HG03064 (cell line): ENCODE results near the gene SGCB.

Experiments
- ATAC-seq: cut with Tn5 transposase; IDR thresholded peaks from one replicate; pipeline ENCODE4 v1.9.1; 2021; ENCODE audit warnings: low read depth; ENCODE audit not compliant: unreplicated experiment

Gene SGCB

DNA sequence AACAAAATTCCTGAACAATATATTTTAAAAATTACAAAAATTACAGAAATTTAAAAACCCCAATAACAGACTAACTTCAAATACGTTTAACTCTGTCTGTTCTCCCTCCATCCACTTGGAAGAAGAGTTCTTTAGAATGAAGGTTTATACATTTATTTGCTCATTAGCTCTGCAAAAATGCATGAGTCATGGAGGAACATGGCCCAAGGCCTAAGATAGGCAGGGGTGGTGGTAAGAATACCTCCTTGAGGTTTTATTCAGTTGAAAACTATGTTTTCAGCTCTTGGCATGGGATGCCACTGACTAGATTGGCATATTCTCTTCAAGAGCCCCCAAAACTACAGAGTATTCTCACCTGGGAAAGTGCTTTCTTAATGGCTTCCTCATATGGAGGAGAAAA lies 9.1 kb downstream of the SGCB start:
- ATAC-seq: no peak

DNA sequence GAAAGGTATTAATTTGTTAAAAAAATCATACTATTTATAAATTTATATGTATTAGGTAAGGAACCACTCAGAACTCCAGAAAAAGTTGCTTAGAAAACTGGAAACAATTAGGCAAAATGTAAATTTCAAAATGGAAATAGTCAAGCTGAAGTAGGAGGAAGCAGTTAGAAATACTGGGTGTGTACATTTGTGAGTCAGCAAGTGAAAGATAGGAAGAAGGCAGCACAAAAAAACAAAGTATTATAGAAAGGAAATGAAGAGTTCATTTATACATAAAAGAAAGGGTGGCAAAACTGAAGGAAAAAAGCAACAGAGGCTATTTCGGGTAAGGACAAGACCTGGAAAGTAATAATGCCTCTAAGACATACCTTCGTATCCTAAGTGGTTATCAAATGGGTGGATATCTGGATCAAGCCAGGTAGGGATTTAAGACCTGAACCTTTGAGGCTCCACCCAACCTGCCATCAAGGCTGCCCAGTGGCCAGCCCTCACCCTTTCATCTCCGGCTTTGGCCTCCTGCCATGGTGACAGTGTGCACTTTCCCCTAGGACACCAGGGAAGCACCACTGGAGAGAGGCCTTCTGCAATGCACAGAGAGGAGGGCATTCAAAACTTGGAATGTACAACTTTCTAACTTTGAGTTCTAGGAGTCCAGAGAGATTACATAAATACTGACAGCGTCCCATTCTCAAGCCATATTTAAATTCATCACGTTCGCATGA lies 18.0 kb downstream of the SGCB start, which contains the start of gene LRRC66:
LRRC66 (minus strand) TSS at position 428 of the 722 bp plus-strand sequence. CDS start 2,750 bp downstream, outside the sequence.
- no peak for ATAC-seq

DNA sequence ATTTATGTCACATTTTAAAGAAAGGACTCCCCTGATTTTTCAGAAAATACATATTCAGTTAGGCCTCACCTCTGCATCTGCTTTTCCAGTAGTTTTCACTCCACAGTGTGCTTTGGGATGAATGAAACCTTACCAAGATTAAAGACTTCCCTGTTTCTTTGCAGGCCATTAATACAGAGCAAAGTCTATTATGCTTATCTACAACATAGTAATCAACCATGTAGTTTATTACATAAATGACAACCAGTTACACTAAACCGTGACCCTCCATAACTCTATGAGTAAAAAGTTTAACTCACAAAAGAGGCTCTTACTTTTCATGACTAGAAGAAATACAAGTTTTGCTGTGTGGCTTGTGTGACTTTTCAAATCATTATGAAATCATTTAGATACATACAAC lies 20.3 kb downstream of the SGCB start:
- ATAC-seq: no peak

DNA sequence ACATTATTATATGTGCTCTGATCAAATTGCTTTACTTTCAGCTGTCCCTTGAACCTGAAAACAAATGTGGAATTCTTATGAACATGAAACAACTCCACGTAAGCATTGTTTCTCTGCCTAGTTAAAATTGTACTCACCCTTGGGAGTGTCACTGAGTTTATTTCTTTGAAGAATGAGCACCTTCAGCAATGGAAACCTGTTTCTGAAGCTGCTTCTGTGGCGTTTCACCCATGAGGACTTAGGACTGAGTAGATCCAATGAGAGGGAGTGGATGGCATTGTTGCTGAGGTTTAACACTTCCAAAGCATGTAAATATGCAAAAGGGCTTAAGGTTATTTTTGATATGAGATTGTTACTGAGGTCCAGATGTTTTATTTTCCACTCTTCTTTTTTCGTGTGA lies 21.1 kb downstream of the SGCB start:
- ATAC-seq: no peak

DNA sequence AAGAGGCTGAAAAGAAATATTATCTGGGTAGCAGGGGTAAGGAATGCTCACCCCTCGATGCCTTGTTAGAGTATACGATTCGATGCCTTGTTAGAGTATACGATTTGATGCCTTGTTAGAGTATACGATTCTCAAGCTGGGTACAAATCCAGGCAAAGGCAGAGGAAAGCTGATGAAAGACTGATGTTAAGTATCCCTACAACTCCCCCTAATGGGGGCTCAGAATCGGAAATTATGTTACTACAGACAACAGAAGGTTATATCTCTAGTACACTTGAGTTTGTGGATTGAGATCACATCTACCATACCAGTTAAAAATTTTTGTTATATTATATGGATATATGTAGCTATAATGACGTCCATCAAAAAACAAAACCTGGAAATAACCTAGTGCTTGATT lies 22.7 kb downstream of the SGCB start:
- ATAC-seq: no peak

DNA sequence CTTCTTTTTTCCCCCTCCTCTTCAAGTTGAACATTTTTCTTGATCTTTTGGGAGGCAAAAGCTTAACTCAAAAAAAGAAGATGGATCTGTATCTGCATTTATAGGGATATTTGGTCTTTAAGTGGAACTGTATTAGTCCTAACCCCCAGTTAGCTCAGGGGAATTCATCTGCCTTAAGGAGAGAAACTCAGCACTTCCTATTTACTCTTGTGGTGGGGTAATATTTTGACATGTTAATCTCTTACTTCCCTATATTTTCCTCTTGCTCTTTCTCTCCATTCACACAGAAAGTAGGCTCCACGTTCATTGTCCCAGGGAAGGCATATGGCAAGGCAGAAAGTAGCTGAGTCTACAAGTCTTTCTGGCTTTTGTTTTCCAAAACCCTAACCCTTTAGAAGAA lies 23.2 kb downstream of the SGCB start:
- no peak for ATAC-seq

DNA sequence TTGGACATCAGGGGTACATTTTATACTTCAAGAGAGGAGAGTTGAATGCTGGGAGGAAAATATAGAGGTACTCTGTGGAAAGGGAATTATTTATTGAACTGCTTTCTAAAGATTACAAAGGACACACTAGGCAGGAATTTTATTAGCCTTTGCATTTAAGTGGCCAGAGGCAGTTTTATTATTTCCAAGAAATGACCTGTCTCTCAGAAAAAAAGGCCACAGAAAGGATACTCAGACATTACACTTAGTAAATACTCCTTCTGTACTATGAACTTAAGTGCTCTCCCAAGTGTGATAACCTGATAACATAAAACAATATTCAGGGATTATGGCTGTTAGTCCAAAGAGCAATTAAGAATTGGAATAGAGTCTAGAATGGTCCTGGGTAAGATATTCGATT lies 25.4 kb downstream of the SGCB start:
- no peak for ATAC-seq

DNA sequence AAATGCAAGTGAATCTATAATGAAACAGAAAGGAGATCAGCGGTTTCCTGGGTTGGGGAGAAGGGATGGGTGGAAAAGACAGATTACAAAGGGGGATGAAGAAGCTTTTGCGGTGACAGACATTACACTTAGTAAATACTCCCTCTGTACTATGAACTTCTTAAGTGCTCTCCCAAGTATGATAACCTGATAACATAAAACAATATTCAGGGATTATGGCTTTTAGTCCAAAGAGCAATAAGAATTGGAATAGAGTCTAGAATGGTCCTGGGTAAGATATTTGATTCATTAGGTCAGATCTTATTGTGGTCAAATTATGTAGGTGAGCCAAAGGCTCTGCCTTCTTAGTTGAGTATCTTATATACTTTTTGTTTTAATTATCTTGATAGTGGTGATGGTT lies 27.1 kb downstream of the SGCB start:
- no peak for ATAC-seq

DNA sequence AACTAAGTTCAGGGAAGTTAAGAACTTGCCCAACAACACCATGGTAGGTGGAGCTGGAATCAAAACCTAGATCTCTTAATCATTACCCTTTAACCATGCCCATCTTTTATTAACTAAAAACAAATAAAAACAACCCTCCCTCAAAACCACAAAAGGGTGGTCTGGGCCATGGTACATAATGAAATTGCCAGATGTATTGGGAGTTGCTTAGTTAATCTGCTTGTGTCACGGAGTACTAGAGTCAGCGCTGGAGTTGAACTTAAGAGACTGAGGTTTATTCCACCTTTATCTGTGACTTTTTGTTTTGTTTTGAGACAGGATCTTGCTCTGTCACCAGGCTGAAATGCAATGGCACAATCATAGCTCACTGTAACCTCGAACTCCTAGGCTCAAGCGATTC lies 31.2 kb downstream of the SGCB start:
- ATAC-seq: no peak

DNA sequence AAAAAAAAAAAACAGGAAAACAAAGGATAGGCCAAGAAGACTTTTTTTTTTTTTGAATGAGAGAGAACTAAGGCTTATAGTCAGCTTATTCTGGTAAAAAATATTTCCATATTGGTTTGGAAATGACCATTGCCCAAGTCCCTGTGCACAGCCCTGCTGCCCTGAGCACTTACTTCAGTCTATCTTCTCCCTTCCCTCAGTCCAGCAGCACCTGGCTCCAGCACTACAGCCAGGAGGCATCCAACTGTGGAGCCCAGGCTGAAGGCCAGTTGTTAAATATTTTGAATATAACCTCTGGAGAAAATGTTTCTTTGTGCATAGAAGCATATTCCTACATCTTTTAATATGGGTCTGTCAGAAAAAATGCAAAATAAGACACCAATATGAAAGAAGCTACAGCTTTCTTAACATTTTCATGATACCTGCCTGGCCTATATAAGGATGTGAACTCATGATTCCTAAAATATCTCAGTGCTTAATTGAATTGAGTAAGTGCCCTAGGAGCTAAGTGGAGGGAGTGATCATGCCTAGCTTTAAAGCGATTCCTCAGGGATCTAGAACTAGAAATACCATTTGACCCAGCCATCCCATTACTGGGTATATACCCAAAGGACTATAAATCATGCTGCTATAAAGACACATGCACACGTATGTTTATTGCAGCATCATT lies 32.4 kb downstream of the SGCB start:
- ATAC-seq: no peak

DNA sequence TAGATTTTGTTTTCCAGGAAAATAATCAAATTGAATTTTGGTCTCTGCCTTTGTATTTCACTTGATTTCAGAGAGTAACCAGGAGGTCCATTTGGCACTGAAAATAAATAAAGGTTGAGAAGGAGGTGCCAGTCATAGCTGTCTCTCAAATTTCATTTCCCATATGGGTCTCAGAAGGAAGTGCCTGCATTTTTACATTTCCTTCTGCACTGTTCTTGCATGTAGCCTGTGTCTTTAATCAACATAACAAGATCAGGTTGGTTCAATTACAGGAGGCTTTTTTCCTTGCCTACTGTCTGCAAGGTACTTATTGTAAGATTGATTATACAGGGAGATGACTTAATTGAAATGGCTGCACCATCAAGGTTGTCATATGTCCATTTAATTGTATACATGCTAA lies 33.7 kb downstream of the SGCB start:
- ATAC-seq: no peak

DNA sequence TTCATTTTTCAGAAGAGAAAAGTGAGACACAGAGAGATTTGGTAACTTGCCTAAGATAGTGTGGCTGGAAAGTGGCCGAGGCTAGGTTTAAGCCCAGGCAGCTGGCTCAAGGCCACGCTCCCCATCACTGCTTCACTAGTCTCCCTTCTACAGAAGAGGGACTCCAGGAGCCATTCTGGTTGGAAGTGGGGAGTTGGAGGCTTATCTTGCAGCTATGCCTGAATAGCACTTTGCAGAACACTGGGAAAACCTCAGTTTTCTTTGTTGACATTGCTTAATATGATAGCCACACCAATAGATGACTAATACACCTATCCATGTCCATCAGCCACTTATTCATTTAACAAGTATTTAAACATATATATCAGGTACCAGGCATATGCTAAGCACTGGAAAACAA lies 36.5 kb downstream of the SGCB start:
- no peak for ATAC-seq

DNA sequence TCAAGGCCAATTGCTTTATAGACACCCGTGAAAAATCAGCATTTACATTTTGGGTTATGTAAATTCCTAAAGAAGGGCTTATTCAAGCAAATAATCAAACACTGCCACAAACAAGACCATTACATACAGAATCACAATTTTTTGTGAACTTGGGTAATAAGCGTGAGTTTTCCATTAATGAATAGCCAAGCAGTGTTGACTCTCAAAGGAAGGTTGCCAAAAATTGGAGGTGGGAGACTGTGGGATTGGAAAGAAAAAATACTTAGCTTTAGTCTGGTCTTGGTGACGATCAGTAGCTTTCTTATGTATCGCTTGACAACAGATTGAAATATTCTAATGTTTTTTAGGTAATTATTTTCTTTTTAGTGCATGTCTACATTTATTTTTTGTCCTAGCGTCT lies 38.8 kb downstream of the SGCB start:
- no peak for ATAC-seq

DNA sequence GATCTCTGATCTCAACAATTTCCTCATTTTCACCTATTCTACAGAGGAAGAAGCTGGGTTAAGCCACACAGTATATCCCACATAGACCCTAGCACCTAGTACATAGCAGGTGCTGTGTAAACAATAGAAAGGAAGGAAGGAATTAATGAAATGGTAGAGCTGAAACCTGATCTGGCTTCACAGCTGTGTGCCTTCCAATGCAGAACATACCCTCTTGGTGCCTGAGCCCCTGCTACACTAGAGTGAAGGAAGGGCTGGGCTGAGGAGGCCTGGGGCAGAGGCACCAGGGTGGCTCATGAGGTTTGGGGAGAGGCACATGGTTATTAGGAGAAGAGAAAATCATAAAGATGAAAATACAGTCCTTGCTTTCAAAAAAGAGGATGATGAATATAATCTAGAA lies 39.3 kb downstream of the SGCB start:
- ATAC-seq: no peak

DNA sequence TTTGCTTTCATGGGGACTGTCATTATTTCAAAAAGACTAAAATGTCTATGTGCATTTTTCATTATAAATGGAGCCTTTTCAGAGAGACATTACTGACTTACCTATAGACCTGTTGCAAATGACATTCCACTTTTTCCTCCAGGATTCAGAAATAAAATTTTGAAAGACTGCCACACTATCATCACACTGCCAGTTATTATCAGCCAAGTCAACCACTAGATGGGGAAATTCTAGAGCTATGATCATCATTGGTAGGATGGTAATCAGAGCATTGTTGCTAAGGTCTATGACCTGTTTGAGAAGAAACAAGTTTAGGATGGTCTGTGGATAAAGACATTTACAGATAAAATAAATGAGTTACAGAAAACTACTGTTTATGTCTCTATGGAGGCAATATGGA lies 40.5 kb downstream of the SGCB start:
- ATAC-seq: no peak

DNA sequence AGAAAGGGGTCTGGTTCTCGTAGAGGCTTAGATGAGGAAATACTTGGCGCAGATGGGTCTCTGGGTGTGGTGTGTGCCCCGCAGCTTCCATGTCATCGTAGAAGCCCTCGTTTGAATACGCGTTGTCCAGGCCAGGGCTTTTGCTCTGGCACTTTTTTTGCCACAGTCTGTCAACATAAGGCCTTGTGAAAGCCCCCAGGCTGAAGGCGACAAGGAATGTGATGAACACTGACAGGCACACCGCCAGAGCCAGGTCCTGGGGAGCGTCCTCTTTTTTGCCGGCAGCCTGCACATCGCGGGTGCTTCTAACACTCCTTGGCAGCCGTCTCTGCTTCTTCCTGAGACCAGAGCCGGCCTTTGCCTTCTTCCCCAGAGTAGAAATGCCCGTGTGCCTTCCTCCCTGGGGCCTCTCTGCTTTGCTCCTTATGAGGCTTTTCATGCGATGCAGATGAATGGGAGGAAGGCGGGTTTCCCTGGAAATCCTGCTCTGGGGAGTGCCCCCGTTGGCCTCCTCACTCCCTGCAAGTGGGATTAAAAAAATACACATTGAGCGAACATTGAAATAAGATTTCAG lies 42.4 kb downstream of the SGCB start:
- ATAC-seq: no peak
